Activated CD8-positive, alpha-beta memory T cell treated with anti-CD3 and anti-CD28 coated beads for 4 hours (primary cell): ENCODE data around the gene SCAMP4.

Source experiments
- DNase-seq, 2 donors: peaks; one replicate each; pipeline ENCODE4 v3.0.0-alpha.2; 2020; ENCODE audit warnings: low read depth in 2 of 2

The SCAMP4 gene

DNA sequence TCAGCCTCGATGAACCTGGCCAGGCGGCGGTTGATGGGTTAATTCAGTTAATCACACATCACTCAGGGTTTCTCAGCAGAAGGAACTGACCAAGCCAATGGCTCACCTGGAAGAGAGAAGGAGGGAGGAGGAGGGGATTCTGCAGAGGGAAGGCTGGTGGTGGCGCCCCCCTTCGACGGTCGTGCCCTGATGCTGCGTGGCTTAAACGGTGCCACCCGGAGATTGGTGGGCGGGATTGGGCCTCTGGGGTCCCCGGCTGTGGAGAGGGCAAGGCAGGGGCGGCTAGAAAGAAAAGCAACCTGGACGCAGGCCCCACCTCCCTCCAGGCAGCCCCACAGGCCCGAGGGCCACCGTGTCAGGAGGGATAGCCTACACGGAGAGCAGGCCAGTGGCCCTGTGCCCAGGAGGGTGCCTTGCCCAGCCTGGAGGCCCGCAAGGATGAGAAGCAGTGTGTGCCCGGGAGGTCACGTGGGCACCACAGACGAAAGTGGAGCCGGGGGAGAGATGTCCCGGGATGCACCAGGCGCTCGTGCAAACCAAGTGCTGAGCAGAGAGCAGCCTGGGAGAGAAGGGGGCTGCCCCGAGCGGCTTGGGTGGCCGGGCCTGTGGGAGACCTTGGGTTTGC, 51.8 kb downstream of the SCAMP4 start:
- no peak for DNase-seq

DNA sequence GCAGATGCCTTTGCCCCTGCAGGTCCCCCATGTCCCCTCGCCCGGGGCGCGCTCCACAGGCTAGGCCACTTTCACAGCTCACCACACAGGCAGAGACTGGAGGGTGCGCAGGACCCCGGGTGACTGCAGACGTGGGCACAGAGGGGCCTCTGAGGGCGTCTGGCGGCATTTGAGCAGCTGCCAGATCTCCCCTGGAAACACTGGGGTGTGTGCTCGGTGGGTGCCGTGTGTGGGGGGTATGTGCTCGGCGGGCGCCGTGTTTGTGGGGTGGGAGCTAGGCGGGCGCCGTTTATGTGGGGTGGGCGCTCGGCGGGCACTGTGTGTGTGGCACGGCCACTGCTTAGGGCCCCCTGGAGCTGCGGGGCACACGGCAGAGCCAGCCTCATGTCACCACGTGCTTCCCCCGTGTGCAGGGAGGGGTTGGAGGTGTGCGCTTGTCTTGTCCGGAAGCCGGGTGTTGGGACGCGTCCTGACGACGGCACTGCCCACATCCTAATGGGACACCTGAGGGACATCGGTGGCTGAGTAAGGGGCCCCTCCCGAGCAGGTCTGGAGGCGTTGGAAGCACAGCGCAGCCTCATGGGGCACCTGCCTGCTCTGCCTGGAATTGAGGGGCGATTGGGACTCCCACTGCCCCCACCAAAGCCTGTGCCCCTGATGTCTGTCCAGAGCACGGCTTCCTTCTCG, 52.5 kb downstream of the SCAMP4 start:
- no peak for DNase-seq

DNA sequence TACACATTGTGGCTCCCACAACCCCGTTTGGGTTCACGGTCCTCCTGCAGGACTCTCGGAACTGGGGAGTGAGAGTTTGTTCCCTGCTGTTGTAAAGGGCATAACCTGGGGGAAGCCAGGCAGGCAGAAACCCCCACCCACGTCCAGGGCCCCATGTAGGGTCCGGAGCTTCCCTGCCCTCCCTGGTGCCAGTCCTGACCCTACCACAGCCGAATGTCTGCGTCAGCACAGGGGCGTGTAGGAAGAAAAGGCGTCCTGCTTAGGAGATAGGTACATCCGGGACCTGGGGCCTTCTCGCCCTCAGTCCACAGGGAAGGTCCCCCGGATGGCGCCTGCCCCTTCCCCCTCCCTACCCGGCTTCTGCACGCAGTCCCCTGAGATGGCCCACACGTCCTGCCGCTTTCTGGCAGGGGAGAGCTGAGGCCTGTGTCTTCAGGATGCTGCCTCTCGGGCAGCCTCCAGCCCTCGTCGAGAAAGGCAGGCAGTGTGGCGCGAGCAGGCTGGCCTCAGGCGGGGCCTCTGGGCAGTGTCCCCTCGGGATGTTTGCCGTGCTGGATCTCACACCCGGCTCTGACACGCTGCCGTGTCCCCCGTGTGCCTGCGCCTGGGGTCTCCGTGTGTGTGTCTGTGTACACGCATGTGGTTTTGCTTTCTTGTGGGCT, 54.9 kb downstream of the SCAMP4 start:
- DNase-seq, result no peak

DNA sequence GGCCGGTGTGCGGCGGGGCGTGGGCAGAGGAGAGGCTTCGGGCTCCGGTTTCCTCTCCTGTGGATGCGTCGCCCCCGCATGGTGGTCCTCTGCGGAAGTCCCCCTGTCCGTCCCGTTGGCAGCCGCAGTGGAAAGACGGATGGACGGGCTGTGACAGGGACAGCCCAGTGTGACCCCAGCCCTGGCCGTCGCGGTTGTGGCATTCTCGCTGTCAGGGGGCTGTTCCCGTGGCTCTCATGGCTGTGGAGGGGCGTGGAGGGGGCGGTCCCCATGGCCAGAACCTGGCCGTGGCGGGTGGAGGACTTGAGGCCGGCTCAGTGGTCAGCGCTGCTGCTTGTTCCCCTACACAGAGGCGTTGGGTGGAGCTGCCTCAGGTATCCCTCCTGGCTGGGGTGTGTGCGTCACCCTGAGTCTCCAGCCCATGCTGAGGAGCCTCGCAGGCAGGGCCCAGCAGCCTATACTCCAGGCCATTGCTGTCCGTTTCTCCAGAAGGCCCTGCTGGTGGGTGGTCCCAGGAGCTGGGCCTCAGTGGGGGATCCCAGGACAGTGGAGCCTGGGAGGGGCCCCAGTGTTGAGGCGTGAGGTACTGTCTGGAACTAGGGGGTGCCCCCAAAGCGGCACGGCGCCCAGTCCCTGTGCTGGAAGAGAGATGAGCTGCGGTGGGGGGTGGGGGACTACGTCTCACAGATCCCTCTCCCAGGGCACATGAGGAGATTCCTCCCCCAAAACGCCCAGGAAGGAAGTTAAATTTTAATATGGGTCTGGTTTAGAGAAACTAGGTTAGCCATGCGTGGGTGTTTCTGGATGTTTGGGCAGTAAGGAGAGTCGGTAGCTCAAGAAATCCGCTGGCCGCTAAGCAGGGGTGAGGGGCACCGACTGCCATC, 56.0 kb downstream of the SCAMP4 start:
- no peak for DNase-seq

DNA sequence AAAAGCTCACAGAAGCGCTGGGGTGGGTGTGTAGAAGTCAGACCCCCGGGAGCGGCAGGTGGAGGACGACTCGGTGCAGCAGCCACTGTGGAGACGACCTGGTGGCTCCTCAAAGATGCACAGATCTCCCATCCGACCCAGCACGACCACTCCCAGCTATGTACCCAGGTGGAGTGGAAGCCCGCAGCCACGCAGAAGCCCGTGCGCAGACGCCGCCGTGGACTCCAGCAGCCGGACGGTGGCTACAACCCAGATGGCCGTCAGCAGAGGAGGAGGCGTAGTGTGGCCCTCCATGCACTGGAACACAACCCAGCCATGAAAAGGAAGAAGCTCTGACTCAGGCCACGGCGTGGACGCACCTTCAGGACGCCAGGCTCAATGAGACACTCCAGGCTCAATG, 57.5 kb downstream of the SCAMP4 start:
- DNase-seq, result no peak

DNA sequence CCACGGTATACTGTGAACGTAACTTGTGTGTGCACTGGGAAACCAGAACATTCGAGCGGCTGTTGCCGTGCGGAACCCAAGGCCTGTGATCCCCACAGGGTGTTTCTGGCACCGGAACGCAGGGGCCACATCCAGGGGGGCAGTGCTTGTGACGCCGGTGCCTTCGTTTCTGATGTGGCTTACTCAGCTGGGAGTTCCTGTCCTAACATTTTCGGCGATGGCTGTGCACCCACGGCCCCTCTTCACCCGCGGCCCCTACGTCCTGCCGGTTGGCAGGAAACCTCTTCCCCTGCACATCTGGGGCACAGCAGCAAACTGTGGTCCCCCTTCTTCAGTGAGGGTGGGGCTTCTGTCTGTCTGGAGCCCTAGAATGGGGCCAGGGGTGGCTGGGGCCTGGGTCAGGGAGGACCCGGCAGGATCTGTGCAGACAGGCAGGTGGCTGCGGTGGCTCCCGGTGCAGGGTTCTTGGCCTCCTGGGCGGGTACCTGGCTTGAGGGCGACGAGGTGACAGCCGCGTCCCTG, 61.9 kb downstream of the SCAMP4 start:
- DNase-seq, result no peak

DNA sequence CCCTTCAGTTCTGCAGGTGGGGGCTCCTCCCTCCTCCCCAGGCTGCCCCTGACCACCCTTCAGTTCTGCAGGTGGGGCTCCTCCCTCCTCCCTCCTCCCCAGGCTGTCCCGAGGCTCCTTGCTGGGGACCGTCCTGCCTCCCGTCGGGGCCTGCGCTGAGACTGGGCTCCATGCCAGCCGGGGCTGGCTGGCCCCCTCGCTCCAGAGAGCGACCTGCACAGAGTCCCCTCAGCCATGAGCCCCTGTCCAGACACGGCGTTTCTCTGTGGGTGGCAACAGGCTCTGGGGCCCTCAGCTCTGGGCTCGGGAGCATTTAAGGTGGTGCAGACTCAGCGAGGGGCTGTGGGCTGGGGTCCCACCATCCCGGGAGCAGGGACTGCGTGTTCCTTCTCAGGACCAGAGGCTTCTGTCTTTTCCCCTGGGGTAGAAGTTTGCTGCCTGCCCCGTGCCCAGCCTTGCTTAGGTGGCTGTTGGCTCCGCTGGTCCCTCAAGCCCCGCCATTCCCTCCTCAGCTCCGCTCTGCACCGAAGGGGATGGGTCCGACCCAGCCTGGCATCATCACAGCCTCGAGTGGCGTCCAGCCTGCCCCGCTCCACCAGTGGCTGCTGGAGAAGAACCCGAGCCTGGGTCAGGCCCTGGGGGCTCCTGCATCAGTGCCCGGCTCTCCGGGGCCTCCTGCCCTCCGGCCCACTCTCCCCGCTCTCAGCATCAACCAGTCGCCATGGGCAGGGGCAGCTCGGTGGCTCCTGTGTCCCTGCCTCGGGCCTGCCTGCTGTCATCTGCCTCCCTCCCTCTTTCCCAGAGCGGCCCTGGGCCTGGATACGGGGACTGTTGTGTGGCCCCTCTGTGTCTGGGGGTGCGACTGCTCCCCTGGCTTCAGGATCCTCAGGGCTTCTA, 63.3 kb downstream of the SCAMP4 start:
- no peak for DNase-seq

DNA sequence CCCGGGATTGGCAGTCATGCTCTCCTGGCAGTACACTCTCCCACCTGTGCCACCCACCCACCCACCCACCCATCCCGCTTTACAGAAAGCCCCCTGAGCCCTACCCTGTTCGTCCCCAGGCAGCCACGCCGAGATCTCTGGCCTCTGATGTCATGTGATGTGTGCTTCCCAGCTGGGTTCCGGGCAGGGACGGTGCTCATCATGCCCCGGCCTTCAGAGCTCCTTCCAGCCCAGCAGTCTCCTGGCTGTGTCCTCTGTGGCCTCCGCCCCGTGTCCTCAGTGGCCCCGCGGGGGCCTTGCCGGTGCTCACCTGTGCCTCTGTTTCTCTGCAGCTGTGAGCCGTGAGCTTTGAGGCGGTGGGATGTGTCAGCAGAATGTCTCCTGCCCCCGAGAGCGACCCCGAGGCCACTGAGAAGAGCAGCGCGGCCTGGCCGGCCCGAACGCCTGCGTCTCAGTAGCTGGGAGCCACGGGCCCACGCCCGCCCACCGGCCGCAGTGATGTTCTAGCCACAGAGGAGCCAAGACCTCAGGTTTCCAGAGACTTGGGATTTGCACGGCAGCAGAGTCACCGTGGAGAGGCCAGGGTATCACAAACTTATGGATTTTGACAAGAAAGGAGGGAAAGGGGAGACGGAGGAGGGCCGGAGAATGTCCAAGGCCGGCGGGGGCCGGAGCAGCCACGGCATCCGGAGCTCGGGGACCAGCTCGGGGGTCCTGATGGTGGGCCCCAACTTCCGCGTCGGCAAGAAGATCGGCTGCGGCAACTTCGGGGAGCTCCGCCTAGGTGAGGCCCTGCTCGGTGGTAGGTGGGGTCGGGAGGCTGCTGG, 64.2 kb downstream of the SCAMP4 start:
- DNase-seq, result no peak

DNA sequence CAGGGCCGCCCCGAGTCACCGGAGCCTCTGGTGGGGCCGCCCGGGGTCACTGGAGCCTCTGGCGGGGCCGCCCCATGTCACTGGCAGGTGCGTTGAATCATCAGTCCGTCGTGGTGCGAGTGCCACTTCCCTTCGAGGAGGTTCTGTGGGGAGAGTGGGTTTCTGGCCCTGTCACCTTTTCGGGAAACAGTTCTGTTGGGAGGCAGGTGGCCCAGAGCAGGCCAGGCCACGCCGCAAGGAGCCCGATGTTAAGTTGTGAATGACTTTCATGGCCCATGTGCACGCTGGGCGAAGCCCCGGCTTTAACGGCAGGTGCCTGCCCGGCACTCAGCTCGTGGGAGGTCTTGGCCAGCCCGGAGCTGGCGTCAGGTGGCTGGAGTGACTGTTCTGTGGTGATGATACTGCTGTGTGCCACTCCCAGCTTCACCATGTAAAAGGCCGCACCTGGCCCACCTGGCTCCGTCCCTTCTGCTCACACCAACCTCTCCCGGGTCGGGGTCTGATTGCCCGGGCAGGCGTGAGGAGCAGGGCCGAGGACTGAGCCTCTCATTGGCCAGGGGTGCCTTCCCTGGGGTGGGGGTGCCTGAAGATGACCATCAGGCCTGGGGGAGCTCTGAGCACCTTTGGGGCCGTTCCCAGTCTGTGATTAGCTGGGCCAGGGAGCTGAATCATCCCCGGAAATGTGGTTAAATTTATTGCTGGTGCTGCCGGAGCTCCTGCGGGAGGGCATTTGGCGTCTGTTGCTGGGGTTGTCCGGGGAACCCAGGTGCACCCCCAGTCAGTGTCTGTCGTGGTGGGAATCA, 65.0 kb downstream of the SCAMP4 start:
- no peak for DNase-seq

DNA sequence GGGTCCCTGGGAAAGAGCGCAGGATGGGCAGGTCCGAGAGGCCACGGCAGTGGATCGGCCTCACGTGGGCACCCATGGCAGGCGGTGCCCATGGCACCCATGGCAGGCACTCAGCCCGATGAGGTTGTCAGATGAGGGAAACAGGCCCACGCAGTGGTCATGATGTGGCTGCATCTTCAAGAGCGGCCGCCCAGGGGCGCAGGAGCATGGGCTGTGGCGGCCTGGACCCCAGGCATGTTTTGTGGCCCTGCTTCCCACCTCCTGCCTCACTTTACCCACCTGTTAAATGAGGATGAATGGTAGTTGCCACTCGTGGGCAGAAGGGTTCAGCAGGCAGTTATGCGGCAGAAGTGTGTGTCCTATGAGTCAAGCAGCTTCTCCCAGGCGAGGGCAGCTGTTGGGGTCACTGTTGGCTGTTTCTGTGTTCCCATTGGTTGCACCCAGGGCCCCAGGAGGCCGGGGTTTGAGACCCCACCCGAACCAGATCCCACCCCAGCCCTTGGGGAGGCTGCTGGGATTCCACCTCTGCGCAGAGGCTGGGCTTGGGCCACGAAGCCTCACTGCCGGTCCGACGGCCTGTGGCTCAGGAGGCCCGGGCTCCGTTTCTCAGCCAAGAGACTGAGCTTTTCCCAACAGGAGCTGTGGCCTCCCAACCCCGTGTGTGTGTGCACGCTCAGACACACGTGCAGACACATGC, 65.8 kb downstream of the SCAMP4 start:
- DNase-seq, result no peak

DNA sequence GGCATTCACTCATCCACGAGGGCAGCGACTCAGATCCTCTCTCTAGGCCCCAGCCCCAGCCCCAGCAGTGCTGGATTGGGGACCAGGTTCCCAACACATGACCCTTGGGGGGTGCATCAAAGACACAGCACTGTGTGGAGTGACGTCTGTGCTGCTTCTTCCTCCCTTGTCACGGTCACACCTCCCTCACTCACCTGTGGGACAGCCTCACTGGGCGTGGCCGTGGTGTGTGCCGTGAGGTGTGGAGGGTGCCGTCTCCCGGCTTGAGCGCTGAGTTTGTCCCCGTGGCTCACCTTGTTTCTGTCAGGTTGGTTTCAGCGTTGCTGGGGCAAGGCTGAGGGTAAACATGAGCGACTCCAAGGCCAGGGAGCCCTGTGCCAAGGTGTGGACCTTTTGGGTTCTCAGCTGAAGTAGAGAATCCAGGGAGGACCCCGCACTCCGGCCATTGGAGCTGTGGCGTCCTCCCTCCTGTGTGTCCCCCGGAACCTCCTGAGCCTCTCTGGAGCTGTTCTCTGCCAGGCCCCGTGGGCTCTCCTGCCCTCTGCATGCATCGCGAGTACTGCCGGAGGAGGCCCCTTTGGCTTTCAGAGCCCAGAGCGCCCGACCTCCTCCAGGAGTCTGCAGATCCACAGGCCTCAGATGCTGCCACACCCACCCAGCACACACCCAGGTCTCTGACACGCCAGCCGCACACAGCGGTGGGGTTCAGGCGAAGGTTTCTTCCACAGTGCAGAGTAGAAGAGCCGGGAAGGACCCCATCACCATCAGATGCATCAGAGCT, 69.4 kb downstream of the SCAMP4 start:
- DNase-seq, result no peak

DNA sequence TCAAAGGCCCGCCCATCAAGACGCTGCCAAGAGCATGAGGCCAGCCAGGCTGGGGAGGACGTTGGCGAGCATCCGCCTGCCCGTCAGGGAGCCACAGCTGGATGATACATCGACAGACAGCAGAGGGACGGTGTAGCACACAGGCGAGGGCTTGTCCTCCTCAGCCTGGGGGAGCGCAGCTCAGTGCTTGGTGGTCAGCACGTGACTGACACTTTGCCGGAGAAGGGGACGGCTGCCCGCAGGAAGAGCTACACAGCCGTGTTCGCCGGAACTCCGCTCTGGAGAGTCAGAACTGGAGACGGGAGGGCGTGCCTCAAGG, 69.9 kb downstream of the SCAMP4 start:
- DNase-seq, result no peak
